Chondrocyte (in vitro differentiated cells): ENCODE results near the gene ZNF160. TPM values are rescaled to one million over a fixed set of nuclear protein-coding genes. Genes with fewer than 3 reads are reported as not detected.
A peak's percentile ranks its signal among the peaks of the same experiment; 100 is the strongest.

ENCODE experiments used
- DNase-seq: peaks from one replicate; pipeline ENCODE4 v3.0.0; 2021; ENCODE audit warnings: mixed read lengths, low spot score
- H3K27ac Mint-ChIP-seq: one replicate; pipeline ENCODE4 v1.8.0; 2021; ENCODE audit warnings: mild to moderate bottlenecking, moderate library complexity, mixed read lengths; ENCODE audit not compliant: unreplicated experiment
- H3K27me3 Mint-ChIP-seq: 2 replicates; pipeline ENCODE4 v1.8.0; 2021; ENCODE audit warnings: low read depth, mixed read lengths
- H3K36me3 Mint-ChIP-seq: 2 replicates; pipeline ENCODE4 v1.8.0; 2021; ENCODE audit warnings: low read depth, mixed read lengths
- H3K4me1 Mint-ChIP-seq: 2 replicates; pipeline ENCODE4 v1.8.0; 2021; ENCODE audit warnings: low read depth, mild to moderate bottlenecking, mixed read lengths
- H3K4me3 Mint-ChIP-seq: one replicate; pipeline ENCODE4 v1.8.0; 2021; ENCODE audit warnings: mild to moderate bottlenecking, moderate library complexity, mixed read lengths; ENCODE audit not compliant: unreplicated experiment
- H3K9me3 Mint-ChIP-seq: 2 replicates; pipeline ENCODE4 v1.8.0; 2021; ENCODE audit warnings: low read depth, mixed read lengths
- total RNA-seq: library from RNA; stranded (reverse); gene quantifications from 3 replicates; pipeline ENCODE4 v1.2.1, GENCODE V29; 2021
- TF ChIP-seq, protein P1 (sequence below): fragments of 200-600 bp; sonication (generic); IDR thresholded peaks from 2 replicates; pipeline ENCODE4 v1.5.0; 2021; ENCODE audit warnings: antibody characterized with exemption, mild to moderate bottlenecking, moderate library complexity

Gene ZNF160
- total RNA-seq, 1 donor from 2014 or later = 23.6 TPM

DNA sequence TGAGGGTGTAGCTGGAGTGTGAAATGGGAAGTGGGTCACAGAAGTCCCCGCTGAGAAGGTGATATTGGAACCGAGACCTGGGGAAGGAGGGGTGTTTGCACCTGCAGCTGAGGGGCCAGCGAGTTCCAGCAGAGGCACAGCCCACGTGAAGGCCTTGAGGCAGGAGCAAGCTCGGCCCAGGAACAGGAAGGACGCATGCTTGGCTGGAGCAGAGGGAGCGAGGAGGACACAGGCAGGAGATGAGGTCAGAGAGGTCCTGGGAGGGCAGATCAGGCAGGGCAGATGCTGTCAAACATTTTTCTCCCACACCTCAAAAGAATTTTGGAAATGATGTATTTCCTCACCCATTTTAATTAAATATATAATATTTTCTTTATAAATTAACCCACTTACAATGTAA is 20.2 kb upstream of the ZNF160 start:
- Mint-ChIP-seq H3K27me3 (no peaks in the 10 kb centered on the region), H3K9me3 (peaks cover 2% of the 10 kb centered on the region), H3K4me1 (no peaks in the 10 kb centered on the region), H3K4me3 (no peak overlapping the region), H3K36me3 (peaks cover 2% of the 10 kb centered on the region), H3K27ac (no peak overlapping the region)
- DNase-seq = no peak
- TF ChIP-seq, protein P1, sequence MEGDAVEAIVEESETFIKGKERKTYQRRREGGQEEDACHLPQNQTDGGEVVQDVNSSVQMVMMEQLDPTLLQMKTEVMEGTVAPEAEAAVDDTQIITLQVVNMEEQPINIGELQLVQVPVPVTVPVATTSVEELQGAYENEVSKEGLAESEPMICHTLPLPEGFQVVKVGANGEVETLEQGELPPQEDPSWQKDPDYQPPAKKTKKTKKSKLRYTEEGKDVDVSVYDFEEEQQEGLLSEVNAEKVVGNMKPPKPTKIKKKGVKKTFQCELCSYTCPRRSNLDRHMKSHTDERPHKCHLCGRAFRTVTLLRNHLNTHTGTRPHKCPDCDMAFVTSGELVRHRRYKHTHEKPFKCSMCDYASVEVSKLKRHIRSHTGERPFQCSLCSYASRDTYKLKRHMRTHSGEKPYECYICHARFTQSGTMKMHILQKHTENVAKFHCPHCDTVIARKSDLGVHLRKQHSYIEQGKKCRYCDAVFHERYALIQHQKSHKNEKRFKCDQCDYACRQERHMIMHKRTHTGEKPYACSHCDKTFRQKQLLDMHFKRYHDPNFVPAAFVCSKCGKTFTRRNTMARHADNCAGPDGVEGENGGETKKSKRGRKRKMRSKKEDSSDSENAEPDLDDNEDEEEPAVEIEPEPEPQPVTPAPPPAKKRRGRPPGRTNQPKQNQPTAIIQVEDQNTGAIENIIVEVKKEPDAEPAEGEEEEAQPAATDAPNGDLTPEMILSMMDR = no peak

DNA sequence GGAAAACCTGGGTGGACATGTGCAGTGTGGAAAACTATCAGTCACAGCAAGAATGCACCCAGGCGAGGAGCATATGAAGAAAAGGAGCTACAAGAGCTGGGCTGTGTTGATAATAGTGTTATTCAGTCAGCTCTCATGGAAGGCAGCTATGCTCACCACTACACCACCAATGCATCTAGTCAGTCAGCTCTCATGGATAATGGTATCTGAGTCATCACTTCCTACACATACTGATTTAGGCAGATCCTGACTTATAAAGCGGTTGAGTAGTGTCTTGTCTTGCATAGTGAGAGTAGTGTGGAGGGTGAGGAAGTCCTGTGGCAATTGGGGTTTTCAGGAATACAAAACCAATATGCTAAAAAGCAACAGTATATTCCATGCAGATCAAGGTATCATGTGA is 9.1 kb upstream of the ZNF160 start:
- no peaks in the 10 kb centered on the region for H3K4me1 Mint-ChIP-seq
- H3K9me3 Mint-ChIP-seq = peaks cover 35% of the 10 kb centered on the region
- H3K27ac Mint-ChIP-seq = no peak overlapping the region
- TF ChIP-seq, protein P1 = no peak
- H3K4me3 Mint-ChIP-seq = no peak overlapping the region
- peaks cover 60% of the 10 kb centered on the region for H3K36me3 Mint-ChIP-seq
- no peak for DNase-seq
- no peaks in the 10 kb centered on the region for H3K27me3 Mint-ChIP-seq

DNA sequence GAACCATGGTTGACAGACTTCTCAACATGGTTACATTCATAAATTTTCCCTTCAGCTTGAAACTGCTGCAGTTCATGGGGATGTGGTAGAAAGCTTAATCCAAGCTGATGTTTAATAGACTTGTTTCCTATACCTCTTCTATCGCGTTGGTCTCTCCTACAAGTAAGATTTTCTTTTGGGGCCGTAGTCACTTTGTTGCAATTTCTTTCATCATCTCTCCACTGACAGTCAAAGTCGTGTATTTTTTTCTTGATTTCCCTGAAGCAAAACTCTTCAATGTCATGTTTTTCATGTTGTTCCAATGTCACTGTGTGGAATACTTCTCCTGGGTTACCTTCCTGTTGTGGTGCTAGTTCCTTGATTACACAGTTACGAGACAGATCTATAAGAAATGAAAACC is 6.3 kb upstream of the ZNF160 start:
- Mint-ChIP-seq H3K4me3 (no peak overlapping the region), H3K4me1 (peaks cover 4% of the 10 kb centered on the region), H3K36me3 (peaks cover 38% of the 10 kb centered on the region), H3K27me3 (no peaks in the 10 kb centered on the region), H3K27ac (no peak overlapping the region), H3K9me3 (peaks cover 19% of the 10 kb centered on the region)
- no peak for DNase-seq
- TF ChIP-seq, protein P1 = no peak

DNA sequence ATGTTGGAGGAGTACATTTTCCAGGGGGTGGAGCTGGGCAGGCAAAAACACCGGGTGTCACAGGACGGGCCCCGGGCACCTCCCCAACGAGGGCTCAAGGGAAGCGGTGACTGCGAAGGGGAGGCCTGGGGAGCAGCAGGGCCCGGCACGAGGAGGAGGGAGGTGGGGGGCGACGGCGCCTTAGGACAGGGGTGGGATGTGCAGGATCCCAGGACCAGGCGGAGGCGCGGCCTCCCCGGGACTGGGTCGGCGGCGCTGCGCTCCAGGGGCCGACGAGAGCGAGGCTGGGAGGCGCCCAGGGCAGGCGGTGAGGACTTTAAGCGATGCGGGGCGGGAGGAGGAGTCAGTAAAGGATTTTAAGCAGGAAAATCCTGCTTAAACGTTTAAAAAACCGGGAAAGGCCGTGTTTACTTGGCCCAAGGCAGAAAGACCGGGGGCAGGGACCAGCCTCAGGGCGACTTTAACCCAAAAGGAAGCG is 427 bp downstream of the ZNF160 start:
- peak overlapping the region; percentile 94 for H3K27ac Mint-ChIP-seq
- H3K36me3 Mint-ChIP-seq = peaks cover 8% of the 10 kb centered on the region
- TF ChIP-seq, protein P1 = no peak
- H3K4me3 Mint-ChIP-seq = peak overlapping the region; percentile 90
- no peaks in the 10 kb centered on the region for H3K9me3 Mint-ChIP-seq
- no peaks in the 10 kb centered on the region for H3K27me3 Mint-ChIP-seq
- DNase-seq = no peak
- H3K4me1 Mint-ChIP-seq = peaks cover 29% of the 10 kb centered on the region

DNA sequence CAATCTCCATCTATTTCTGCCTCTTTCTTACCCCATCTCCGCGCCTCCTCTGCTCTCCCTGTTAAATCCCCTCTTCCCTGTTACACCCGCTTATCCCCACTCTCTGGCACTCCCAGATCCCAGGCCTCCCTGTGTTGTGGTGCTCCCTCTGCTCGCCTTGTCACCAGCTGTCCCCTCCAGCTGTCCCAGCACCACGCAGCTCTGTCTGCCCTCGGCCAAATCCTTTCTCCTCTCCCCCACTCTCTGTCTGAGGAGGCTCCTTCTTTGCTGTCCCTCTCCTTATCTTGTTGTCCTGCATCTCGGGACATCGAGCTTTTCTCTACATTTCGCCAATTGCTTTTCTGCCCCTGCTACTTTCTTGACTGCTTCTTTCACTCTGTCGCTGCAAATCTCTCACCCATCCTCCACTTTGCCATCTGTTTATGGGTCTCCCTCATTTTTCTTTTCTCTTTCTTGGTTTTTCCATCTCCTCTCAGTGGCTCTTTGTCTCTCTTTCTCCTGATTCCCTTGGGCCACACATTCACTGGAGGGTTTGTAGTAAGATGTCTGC is 941 bp downstream of the ZNF160 start:
- peak overlapping the region; percentile 90 for H3K4me3 Mint-ChIP-seq
- no peak for DNase-seq

More for the DNA sequence above, 941 bp downstream of the ZNF160 start:
- Mint-ChIP-seq H3K9me3 (no peaks in the 10 kb centered on the region), H3K27ac (peak overlapping the region; percentile 94), H3K27me3 (no peaks in the 10 kb centered on the region), H3K4me1 (peaks cover 34% of the 10 kb centered on the region), H3K36me3 (peaks cover 8% of the 10 kb centered on the region)
- TF ChIP-seq, protein P1 = no peak
